ENCODE measurements around the gene PIGL.
"Not testable (repeated sequence)": the region's sequence is repeated elsewhere in the genome, so short reads cannot be mapped to it uniquely, and the experiment has no call there.

Gene PIGL

GRCh38 chr17:16300554-16300953 is 83.5 kb downstream of the PIGL start:
- FAIRE-seq: no peak
- no peak for DNase-seq (ENCODE audit: extremely low spot score, insufficient read length, low read depth)

- DNase-seq (ENCODE audit: extremely low spot score, insufficient read length, low read depth) (no peak), FAIRE-seq (no peak)
These were observed 85.2 kb downstream of the PIGL start for GRCh38 chr17:16301963-16302855.

- DNase-seq (ENCODE audit: extremely low spot score, insufficient read length, low read depth): no peak
- FAIRE-seq: no peak
These were observed 85.8 kb downstream of the PIGL start for GRCh38 chr17:16302856-16303255.

GRCh38 chr17:16304830-16305229 is 87.8 kb downstream of the PIGL start:
- FAIRE-seq: peak; percentile 69
- DNase-seq (ENCODE audit: extremely low spot score, insufficient read length, low read depth): no peak

- DNase-seq (ENCODE audit: extremely low spot score, insufficient read length, low read depth) (no peak), FAIRE-seq (no peak)
These were observed 89.2 kb downstream of the PIGL start for GRCh38 chr17:16306211-16306610.

- DNase-seq (ENCODE audit: extremely low spot score, insufficient read length, low read depth); FAIRE-seq: not testable (repeated sequence)
These were observed 95.1 kb downstream of the PIGL start for GRCh38 chr17:16312061-16312460.

GRCh38 chr17:16313139-16314090 is 96.4 kb downstream of the PIGL start:
- FAIRE-seq (no peak), DNase-seq (ENCODE audit: extremely low spot score, insufficient read length, low read depth) (no peak)

GRCh38 chr17:16314189-16314588 is 97.2 kb downstream of the PIGL start:
- no peak for DNase-seq (ENCODE audit: extremely low spot score, insufficient read length, low read depth)

GRCh38 chr17:16314859-16315258 is 97.8 kb downstream of the PIGL start:
- FAIRE-seq: no peak

More at GRCh38 chr17:16314189-16314588, 97.2 kb downstream of the PIGL start:
- no peak for FAIRE-seq

GRCh38 chr17:16319969-16320368 is 103.0 kb downstream of the PIGL start:
- DNase-seq (ENCODE audit: extremely low spot score, insufficient read length, low read depth) (no peak), FAIRE-seq (no peak)

More at GRCh38 chr17:16314859-16315258, 97.8 kb downstream of the PIGL start:
- DNase-seq (ENCODE audit: extremely low spot score, insufficient read length, low read depth): no peak

- no peak for FAIRE-seq
- DNase-seq (ENCODE audit: extremely low spot score, insufficient read length, low read depth): no peak
These were observed 105.6 kb downstream of the PIGL start for GRCh38 chr17:16322636-16323035.

GRCh38 chr17:16325964-16326363 is 109.0 kb downstream of the PIGL start:
- FAIRE-seq: no peak
- DNase-seq (ENCODE audit: extremely low spot score, insufficient read length, low read depth): no peak

GRCh38 chr17:16327018-16327417 is 110.0 kb downstream of the PIGL start:
- DNase-seq (ENCODE audit: extremely low spot score, insufficient read length, low read depth) (no peak), FAIRE-seq (no peak)

- DNase-seq (ENCODE audit: extremely low spot score, insufficient read length, low read depth) (no peak), FAIRE-seq (no peak)
These were observed 112.0 kb downstream of the PIGL start for GRCh38 chr17:16328997-16329396.

- DNase-seq (ENCODE audit: extremely low spot score, insufficient read length, low read depth) (no peak), FAIRE-seq (peak; percentile 81)
These were observed 112.7 kb downstream of the PIGL start for GRCh38 chr17:16329519-16330271.

- no peak for DNase-seq (ENCODE audit: extremely low spot score, insufficient read length, low read depth)
- no peak for FAIRE-seq
These were observed 121.4 kb downstream of the PIGL start for GRCh38 chr17:16338391-16338790.

- DNase-seq (ENCODE audit: extremely low spot score, insufficient read length, low read depth) (no peak), FAIRE-seq (no peak)
These were observed 122.4 kb downstream of the PIGL start for GRCh38 chr17:16339402-16339801.

GRCh38 chr17:16339959-16340358 is 122.9 kb downstream of the PIGL start:
- FAIRE-seq (no peak), DNase-seq (ENCODE audit: extremely low spot score, insufficient read length, low read depth) (no peak)

- no peak for FAIRE-seq
- DNase-seq (ENCODE audit: extremely low spot score, insufficient read length, low read depth): no peak
These were observed 126.0 kb downstream of the PIGL start for GRCh38 chr17:16342979-16343378.

- DNase-seq (ENCODE audit: extremely low spot score, insufficient read length, low read depth) (no peak), FAIRE-seq (no peak)
These were observed 126.6 kb downstream of the PIGL start for GRCh38 chr17:16343569-16343968.
